ENCODE data around the gene STARD3NL.
"Not testable (repeated sequence)": the region's sequence is repeated elsewhere in the genome, so short reads cannot be mapped to it uniquely, and the experiment has no call there.

The STARD3NL gene

GRCh38 chr7:38223306-38223705 is 45.3 kb downstream of the STARD3NL start:
- no peak for DNase-seq

GRCh38 chr7:38224392-38224791 is 46.3 kb downstream of the STARD3NL start:
- no peak for DNase-seq

- no peak for DNase-seq
Observed at GRCh38 chr7:38229386-38229785, 51.3 kb downstream of the STARD3NL start.

GRCh38 chr7:38229884-38230642 is 52.0 kb downstream of the STARD3NL start:
- no peak for DNase-seq

GRCh38 chr7:38232502-38233366 is 54.7 kb downstream of the STARD3NL start:
- DNase-seq = no peak

- DNase-seq = not testable (repeated sequence)
Observed at GRCh38 chr7:38234759-38235158, 56.7 kb downstream of the STARD3NL start.

GRCh38 chr7:38235606-38236005 is 57.6 kb downstream of the STARD3NL start:
- DNase-seq = no peak

GRCh38 chr7:38239129-38239528 is 61.1 kb downstream of the STARD3NL start:
- not testable (repeated sequence) for DNase-seq

- no peak for DNase-seq
Observed at GRCh38 chr7:38241071-38241470, 63.0 kb downstream of the STARD3NL start.

GRCh38 chr7:38242814-38243213 is 64.8 kb downstream of the STARD3NL start:
- DNase-seq = no peak

GRCh38 chr7:38243345-38243744 is 65.3 kb downstream of the STARD3NL start:
- not testable (repeated sequence) for DNase-seq

- DNase-seq = no peak
Observed at GRCh38 chr7:38244516-38244915, 66.5 kb downstream of the STARD3NL start.

GRCh38 chr7:38245409-38245977 is 67.4 kb downstream of the STARD3NL start:
- no peak for DNase-seq

GRCh38 chr7:38248069-38248567 is 70.1 kb downstream of the STARD3NL start:
- DNase-seq = no peak

GRCh38 chr7:38249849-38250248 is 71.8 kb downstream of the STARD3NL start:
- not testable (repeated sequence) for DNase-seq

GRCh38 chr7:38257350-38257677 is 79.3 kb downstream of the STARD3NL start:
- no peak for DNase-seq

GRCh38 chr7:38259157-38259556 is 81.1 kb downstream of the STARD3NL start:
- not testable (repeated sequence) for DNase-seq

GRCh38 chr7:38261601-38262000 is 83.6 kb downstream of the STARD3NL start:
- DNase-seq = not testable (repeated sequence)

GRCh38 chr7:38262026-38262425 is 84.0 kb downstream of the STARD3NL start:
- DNase-seq = not testable (repeated sequence)

GRCh38 chr7:38262545-38262944 is 84.5 kb downstream of the STARD3NL start:
- DNase-seq = no peak

- DNase-seq = not testable (repeated sequence)
Observed at GRCh38 chr7:38263274-38263673, 85.2 kb downstream of the STARD3NL start.

- DNase-seq = not testable (repeated sequence)
Observed at GRCh38 chr7:38264602-38265001, 86.6 kb downstream of the STARD3NL start.

- not testable (repeated sequence) for DNase-seq
Observed at GRCh38 chr7:38265958-38266357, 87.9 kb downstream of the STARD3NL start.

Data from SW 1271 (cell line).